Esophagus squamous epithelium (tissue), 5 donors: ENCODE data around the gene RRP1. TPM values are rescaled to one million over a fixed set of nuclear protein-coding genes. Genes with fewer than 3 reads are reported as not detected.
A peak's percentile ranks its signal among the peaks of the same experiment; 100 is the strongest.

Source experiments
- DNase-seq: peaks from one replicate; lab custom pipeline; 2025; lab: John Stamatoyannopoulos, UW
- H3K27ac ChIP-seq, 4 donors: fragments of 200-600 bp; sonication (generic); one replicate each; pipeline ENCODE4 v1.5.1; 2016 to 2019; ENCODE audit warnings: mild to moderate bottlenecking in 1 of 4
- H3K27me3 ChIP-seq, 4 donors: fragments of 200-600 bp; sonication (generic); 1 replicate in 3 of 4; 2 replicates in 1 of 4; pipeline versions ENCODE4 v1.5.1 to v1.6.0; 2017 to 2021; ENCODE audit warnings: antibody characterized with exemption in 1 of 4
- H3K36me3 ChIP-seq, 3 donors: fragments of 200-600 bp; sonication (generic); one replicate each; pipeline ENCODE4 v1.5.1; 2016 to 2019
- H3K4me1 ChIP-seq, 3 donors: fragments of 200-600 bp; sonication (generic); one replicate each; pipeline ENCODE4 v1.5.1; 2017 to 2019
- H3K4me3 ChIP-seq, 4 donors: fragments of 200-600 bp; sonication (generic); 1 replicate in 3 of 4; 2 replicates in 1 of 4; pipeline ENCODE4 v1.5.1; 2016 to 2019; ENCODE audit warnings: mild to moderate bottlenecking in 2 of 4, moderate library complexity in 1 of 4
- H3K9me3 ChIP-seq, 3 donors: fragments of 200-600 bp; sonication (generic); one replicate each; pipeline ENCODE4 v1.5.1; 2016 to 2019
- POLR2A ChIP-seq, 4 donors: fragments of 450-650 bp; IDR thresholded peaks; one replicate each; pipeline ENCODE4 v1.6.1; 2017; ENCODE audit warnings: antibody characterized with exemption in 4 of 4, mild to moderate bottlenecking in 4 of 4, moderate library complexity in 3 of 4
- WGBS, 2 donors: methylation state at CpG; one replicate each; pipeline ENCODE4 v1.1.5; 2018; 5-methylcytosine and 5-hydroxymethylcytosine counted together
- intact Hi-C: fragments of 100-400 bp; cut with DNase I; formaldehyde crosslinking; loops from one replicate; pipeline ENCODE4 v1.15.0; 2022
- total RNA-seq, 4 donors: library from RNA; depleted of rRNA; stranded (reverse); fragments of >200 nt; gene quantifications; one replicate each; pipeline ENCODE4 v1.1.0, GENCODE V29; 2016
- TF ChIP-seq, protein P1 (sequence below), 6 experiments: fragments of 450-650 bp in 4 of 6; fragments of 200-600 bp in 2 of 6; sonication (generic) in 2 of 6; IDR thresholded peaks; one replicate each; pipeline ENCODE4 v1.5.1; 2016 to 2019; ENCODE audit warnings: antibody characterized with exemption in 6 of 6, mild to moderate bottlenecking in 4 of 6, moderate library complexity in 4 of 6
- donor health status: DM: yes; HTN: yes; CAD: no.

The RRP1 gene
- total RNA-seq, 4 donors from 2014 or later, result 22.5 to 37.2 (median 30.4) TPM

DNA sequence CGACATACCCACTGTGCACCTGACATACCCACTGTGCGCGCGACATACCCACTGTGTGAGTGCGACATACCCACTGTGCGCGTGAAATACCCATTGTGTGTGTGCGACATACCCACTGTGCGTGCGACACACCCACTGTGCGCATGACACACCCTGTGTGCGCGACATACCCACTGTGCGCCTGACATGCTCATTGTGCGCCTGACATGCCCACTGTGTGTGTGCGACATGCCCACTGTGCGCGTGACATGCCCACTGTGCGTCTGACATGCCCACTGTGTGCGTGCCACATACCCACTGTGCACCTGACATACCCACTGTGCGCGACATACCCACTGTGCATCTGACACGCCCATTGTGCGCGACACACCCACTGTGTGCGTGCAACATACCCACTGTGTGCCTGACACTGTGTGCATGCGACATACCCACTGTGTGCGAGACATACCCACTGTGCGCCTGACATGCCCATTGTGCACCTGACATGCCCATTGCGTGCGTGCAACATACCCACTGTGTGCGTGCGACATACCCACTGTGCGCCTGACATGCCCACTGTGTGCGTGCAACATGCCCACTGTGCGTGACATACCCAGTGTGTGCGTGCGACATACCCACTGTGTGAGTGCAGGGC, 2.5 kb upstream of the RRP1 start:
- Histone ChIP-seq H3K36me3 (peaks cover 0 to 12% (median 2%) of the 10 kb centered on the region in 3 donors), H3K27ac (no peak overlapping the region), H3K4me1 (peaks cover 29 to 62% (median 30%) of the 10 kb centered on the region in 3 donors), H3K27me3 (no peaks in the 10 kb centered on the region), H3K9me3 (no peaks in the 10 kb centered on the region), H3K4me3 (no peak overlapping the region)
- intact Hi-C loops, result no loop called here
- WGBS, 2 donors, result 95% methylated on average over 23 to 36 of the region's 38 CpGs
- DNase-seq, result no peak
- TF ChIP-seq, protein P1, sequence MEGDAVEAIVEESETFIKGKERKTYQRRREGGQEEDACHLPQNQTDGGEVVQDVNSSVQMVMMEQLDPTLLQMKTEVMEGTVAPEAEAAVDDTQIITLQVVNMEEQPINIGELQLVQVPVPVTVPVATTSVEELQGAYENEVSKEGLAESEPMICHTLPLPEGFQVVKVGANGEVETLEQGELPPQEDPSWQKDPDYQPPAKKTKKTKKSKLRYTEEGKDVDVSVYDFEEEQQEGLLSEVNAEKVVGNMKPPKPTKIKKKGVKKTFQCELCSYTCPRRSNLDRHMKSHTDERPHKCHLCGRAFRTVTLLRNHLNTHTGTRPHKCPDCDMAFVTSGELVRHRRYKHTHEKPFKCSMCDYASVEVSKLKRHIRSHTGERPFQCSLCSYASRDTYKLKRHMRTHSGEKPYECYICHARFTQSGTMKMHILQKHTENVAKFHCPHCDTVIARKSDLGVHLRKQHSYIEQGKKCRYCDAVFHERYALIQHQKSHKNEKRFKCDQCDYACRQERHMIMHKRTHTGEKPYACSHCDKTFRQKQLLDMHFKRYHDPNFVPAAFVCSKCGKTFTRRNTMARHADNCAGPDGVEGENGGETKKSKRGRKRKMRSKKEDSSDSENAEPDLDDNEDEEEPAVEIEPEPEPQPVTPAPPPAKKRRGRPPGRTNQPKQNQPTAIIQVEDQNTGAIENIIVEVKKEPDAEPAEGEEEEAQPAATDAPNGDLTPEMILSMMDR (IDR thresholded peaks at IDR 0.05), result no peak
- TF ChIP-seq POLR2A (IDR thresholded peaks at IDR 0.05), result peak in 1 of 4 donors; percentile 11

DNA sequence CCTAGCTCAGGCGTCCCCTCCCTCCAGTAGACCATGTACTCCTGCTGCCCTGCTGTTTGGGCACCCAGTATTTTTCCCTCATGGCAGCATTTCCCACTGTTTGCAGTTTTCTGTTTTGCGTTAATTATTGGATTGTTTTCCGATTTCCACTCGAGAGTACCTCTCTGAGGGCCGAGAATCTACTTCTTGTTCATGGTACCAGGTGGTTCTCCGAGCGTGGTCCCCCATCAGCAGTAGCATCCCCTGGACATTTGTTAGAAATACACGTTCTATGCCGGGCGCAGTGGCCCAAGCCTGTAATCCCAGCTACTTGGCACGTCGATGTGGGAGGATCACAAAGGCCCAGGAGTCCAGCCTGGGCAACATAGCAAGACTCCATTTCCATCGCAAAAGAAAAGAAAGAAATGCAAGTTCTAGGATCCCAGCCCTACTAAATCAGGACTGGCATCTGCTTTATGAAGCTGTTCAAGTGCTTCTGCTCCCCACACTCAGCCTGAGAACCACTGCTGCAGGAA, 690 bp downstream of the RRP1 start:
- Histone ChIP-seq H3K27ac (peak overlapping the region; percentile 87 to 95 (median 91)), H3K4me1 (peaks cover 13 to 35% (median 15%) of the 10 kb centered on the region in 3 donors), H3K27me3 (no peaks in the 10 kb centered on the region), H3K4me3 (peak overlapping the region; percentile 71 to 99 (median 84)), H3K9me3 (no peaks in the 10 kb centered on the region), H3K36me3 (peaks cover 8 to 43% (median 26%) of the 10 kb centered on the region in 3 donors)
- no peak for DNase-seq
- TF ChIP-seq, protein P1 (IDR thresholded peaks at IDR 0.05), result no peak
- no peak for TF ChIP-seq POLR2A (IDR thresholded peaks at IDR 0.05)
- intact Hi-C loops, result no loop called here
- WGBS, 2 donors, result 4 to 11% methylated on average over 13 of the region's 13 CpGs

DNA sequence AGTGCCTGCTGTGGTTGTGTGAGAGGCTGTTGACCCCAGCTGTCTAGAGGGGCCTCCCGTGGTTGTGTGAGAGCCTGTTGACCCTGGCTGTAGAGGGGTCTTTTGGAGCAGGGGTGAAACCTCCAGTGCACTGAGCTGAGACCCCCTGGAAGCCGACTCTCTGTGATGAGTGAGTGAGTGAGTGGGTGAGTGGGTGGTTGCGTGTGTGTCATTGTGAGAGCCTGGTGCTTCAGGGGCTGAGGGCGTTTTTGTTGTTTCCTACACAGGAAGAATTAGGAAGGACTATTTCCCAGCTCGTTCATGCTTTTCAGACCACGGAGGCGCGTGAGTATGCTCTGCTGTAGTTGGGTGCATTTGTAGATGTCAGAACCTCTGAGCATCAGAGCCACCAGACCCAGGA, 3.0 kb downstream of the RRP1 start:
- H3K9me3 ChIP-seq, result no peaks in the 10 kb centered on the region
- peaks cover 16 to 67% (median 42%) of the 10 kb centered on the region in 3 donors for H3K36me3 ChIP-seq
- no peaks in the 10 kb centered on the region for H3K27me3 ChIP-seq
- H3K27ac ChIP-seq, result no peak overlapping the region
- H3K4me3 ChIP-seq, result no peak overlapping the region
- TF ChIP-seq, protein P1 (IDR thresholded peaks at IDR 0.05), result no peak
- TF ChIP-seq POLR2A (IDR thresholded peaks at IDR 0.05), result no peak
- DNase-seq, result no peak
- WGBS, 2 donors, result 69 to 85% methylated on average over 2 to 8 of the region's 8 CpGs
- H3K4me1 ChIP-seq, result peaks cover 13 to 32% (median 15%) of the 10 kb centered on the region in 3 donors
- intact Hi-C loops, result no loop called here

DNA sequence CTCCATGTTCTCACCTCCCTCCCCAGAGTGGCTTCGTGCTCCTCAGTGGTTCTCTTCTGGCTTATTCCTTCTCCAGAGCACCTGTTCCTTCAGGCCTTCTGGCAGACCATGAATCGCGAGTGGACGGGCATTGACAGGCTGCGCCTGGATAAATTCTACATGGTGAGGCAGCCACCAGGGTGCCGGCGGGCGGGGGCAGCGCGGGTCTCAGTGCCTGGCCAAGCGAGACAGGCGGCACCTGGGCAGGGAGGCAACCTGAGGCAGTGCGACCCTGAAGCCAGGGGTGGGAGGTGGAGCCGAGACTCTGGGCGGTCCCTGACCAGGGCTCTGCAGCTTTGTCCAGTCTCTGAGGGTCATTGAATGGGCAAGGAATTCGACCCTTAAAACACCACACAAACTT, 3.9 kb downstream of the RRP1 start:
- intact Hi-C loops, result no loop called here
- Histone ChIP-seq H3K9me3 (no peaks in the 10 kb centered on the region), H3K27ac (no peak overlapping the region), H3K27me3 (no peaks in the 10 kb centered on the region), H3K4me3 (no peak overlapping the region), H3K36me3 (peaks cover 24 to 75% (median 51%) of the 10 kb centered on the region in 3 donors), H3K4me1 (peaks cover 13 to 32% (median 15%) of the 10 kb centered on the region in 3 donors)
- no peak for DNase-seq
- WGBS, 2 donors, result 98% methylated on average over 5 of the region's 16 CpGs; no CpG with 5 or more reads in 1 of the 2 donors
- TF ChIP-seq, protein P1 (IDR thresholded peaks at IDR 0.05), result no peak
- no peak for TF ChIP-seq POLR2A (IDR thresholded peaks at IDR 0.05)

DNA sequence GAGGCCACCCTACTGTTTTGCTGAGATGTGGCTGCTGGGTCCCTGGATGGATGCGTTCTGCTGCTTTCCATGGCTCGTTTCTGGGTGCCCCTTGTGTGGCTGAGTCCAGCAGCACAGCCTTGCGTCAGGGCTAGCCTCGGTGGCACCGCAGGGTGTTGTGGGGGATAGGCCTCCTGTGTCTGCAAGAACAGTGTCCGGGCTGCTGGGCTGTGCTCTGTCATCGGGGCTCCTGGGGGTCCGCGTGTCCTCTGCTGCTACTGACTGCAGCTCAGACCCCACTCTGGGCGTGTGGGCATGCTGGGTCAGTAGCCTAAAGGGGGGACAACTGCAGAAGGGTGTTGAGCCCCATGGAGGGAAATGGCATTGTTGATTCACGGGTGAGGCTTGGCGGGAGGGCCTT, 4.9 kb downstream of the RRP1 start:
- DNase-seq, result no peak
- WGBS, 2 donors, result 56% methylated on average over 3 of the region's 12 CpGs; no CpG with 5 or more reads in 1 of the 2 donors
- intact Hi-C loops, result no loop called here
- Histone ChIP-seq H3K4me1 (peaks cover 12 to 24% (median 13%) of the 10 kb centered on the region in 3 donors), H3K9me3 (no peaks in the 10 kb centered on the region), H3K36me3 (peaks cover 32 to 86% (median 59%) of the 10 kb centered on the region in 3 donors), H3K27ac (no peak overlapping the region), H3K27me3 (no peaks in the 10 kb centered on the region), H3K4me3 (no peak overlapping the region)
- no peak for TF ChIP-seq POLR2A (IDR thresholded peaks at IDR 0.05)
- TF ChIP-seq, protein P1 (IDR thresholded peaks at IDR 0.05), result no peak
